WTC11 (cell line): ENCODE results near the gene SH2D3C.

Experiments used
- CREB1 ChIP-seq: sonication (generic); formaldehyde crosslinking; IDR thresholded peaks from 2 replicates; pipeline ENCODE4 v1.8.0; 2023; ENCODE audit warnings: mild to moderate bottlenecking, missing genetic modification reagents
- FOXP1 ChIP-seq: sonication (generic); formaldehyde crosslinking; IDR thresholded peaks from 2 replicates; pipeline ENCODE4 v1.8.0; 2022; ENCODE audit warnings: missing genetic modification reagents, mild to moderate bottlenecking, moderate library complexity, borderline replicate concordance
- TEAD1 ChIP-seq: sonication (generic); formaldehyde crosslinking; IDR thresholded peaks from 2 replicates; pipeline ENCODE4 v1.8.0; 2022; ENCODE audit warnings: mild to moderate bottlenecking, missing genetic modification reagents
- ZNF232 ChIP-seq: sonication (generic); formaldehyde crosslinking; IDR thresholded peaks from 2 replicates; pipeline ENCODE4 v1.8.0; 2022; ENCODE audit warnings: mild to moderate bottlenecking, missing genetic modification reagents
- ZNF317 ChIP-seq: sonication (generic); formaldehyde crosslinking; IDR thresholded peaks from 2 replicates; pipeline ENCODE4 v1.8.1; 2023; ENCODE audit warnings: low read depth, mild to moderate bottlenecking, moderate library complexity, missing genetic modification reagents, borderline replicate concordance
- TF ChIP-seq, protein P1 (sequence below): sonication (generic); formaldehyde crosslinking; IDR thresholded peaks from 2 replicates; pipeline ENCODE4 v1.8.0; 2022; ENCODE audit warnings: mild to moderate bottlenecking, missing genetic modification reagents
- TF ChIP-seq, protein P2 (sequence below): fragments of 200-600 bp; IDR thresholded peaks from 2 replicates; pipeline ENCODE4 v1.8.0; 2022; ENCODE audit warnings: antibody characterized with exemption

DNA sequence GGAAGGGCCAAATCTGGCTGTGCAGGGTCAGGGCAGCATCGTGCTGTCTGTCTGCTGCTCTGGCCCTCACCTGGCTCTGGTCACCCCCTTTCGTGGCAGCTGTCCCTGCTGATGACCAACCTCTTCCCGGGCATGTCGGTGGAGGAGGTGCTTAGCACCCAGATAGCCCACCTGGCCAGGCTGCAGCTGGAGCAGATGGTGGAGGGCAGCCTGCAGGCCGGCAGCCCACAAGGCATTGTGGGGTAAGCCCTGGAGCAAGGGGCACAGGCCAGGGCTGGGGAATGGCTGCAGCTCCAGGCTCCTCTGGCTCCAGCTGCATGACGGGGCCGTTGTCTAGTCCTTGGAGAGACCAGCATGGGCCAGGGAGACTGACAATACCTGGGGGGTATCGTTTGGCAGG lies 51.6 kb downstream of the SH2D3C start:
- TF ChIP-seq ZNF232 (CRISPR knock-in tag) (no peak), CREB1 (CRISPR knock-in tag) (no peak), TEAD1 (no peak), ZNF317 (CRISPR knock-in tag) (no peak), FOXP1 (CRISPR knock-in tag) (no peak)
- TF ChIP-seq, protein P1, sequence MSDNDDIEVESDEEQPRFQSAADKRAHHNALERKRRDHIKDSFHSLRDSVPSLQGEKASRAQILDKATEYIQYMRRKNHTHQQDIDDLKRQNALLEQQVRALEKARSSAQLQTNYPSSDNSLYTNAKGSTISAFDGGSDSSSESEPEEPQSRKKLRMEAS, result no peak
- TF ChIP-seq, protein P2, sequence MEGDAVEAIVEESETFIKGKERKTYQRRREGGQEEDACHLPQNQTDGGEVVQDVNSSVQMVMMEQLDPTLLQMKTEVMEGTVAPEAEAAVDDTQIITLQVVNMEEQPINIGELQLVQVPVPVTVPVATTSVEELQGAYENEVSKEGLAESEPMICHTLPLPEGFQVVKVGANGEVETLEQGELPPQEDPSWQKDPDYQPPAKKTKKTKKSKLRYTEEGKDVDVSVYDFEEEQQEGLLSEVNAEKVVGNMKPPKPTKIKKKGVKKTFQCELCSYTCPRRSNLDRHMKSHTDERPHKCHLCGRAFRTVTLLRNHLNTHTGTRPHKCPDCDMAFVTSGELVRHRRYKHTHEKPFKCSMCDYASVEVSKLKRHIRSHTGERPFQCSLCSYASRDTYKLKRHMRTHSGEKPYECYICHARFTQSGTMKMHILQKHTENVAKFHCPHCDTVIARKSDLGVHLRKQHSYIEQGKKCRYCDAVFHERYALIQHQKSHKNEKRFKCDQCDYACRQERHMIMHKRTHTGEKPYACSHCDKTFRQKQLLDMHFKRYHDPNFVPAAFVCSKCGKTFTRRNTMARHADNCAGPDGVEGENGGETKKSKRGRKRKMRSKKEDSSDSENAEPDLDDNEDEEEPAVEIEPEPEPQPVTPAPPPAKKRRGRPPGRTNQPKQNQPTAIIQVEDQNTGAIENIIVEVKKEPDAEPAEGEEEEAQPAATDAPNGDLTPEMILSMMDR, result no peak
